ENCODE data around the gene CD84. TPM values are rescaled to one million over a fixed set of nuclear protein-coding genes. Genes with fewer than 3 reads are reported as not detected.

Gene CD84
- total RNA-seq, 2 experiments from 2014 or later: 18.1 to 20.1 TPM

- peaks cover 24% of the 10 kb centered on the region for H3K36me3 Mint-ChIP-seq (ENCODE audit: low read depth)
- no peaks in the 10 kb centered on the region for H3K27me3 Mint-ChIP-seq
- no peak for TF ChIP-seq CTCF (IDR thresholded peaks at IDR 0.05)
- ChIA-PET POLR2A (interaction anchor here (0.5 to 3.0 kb wide), 5 partner anchors 10 to 64 kb away, joined by 3 to 17 read pairs (median 3); partner anchors contain the start of gene SLAMF6), CTCF (interaction anchor here (1.2 to 14.7 kb wide), 8 partner anchors 13 to 113 kb away, joined by 3 to 191 read pairs (median 14); no protein-coding TSS in a partner anchor)
- H3K4me3 Mint-ChIP-seq: no peak overlapping the region
- H3K27ac Mint-ChIP-seq: peak overlapping the region; percentile 46
- intact Hi-C loops (cut with micrococcal nuclease): no loop called here
- DNase-seq: no peak
- H3K4me1 Mint-ChIP-seq (ENCODE audit: low read depth): peaks cover 67% of the 10 kb centered on the region
- H3K9me3 Mint-ChIP-seq: peaks cover 3% of the 10 kb centered on the region
- no peak for ATAC-seq
Measured at GRCh38 chr1:160542303-160542945, 36.9 kb downstream of the CD84 start.

- peaks cover 70% of the 10 kb centered on the region for H3K4me1 Mint-ChIP-seq (ENCODE audit: low read depth)
- intact Hi-C loops (cut with micrococcal nuclease): loop anchor here (2.0 kb wide), 1 partner anchor 19 kb away; no protein-coding TSS in a partner anchor
- peaks cover 21% of the 10 kb centered on the region for H3K36me3 Mint-ChIP-seq (ENCODE audit: low read depth)
- H3K4me3 Mint-ChIP-seq: no peak overlapping the region
- CTCF ChIA-PET: interaction anchor here (0.8 to 3.0 kb wide), 10 partner anchors 11 to 133 kb away, joined by 3 to 25 read pairs (median 6); no protein-coding TSS in a partner anchor
- POLR2A ChIA-PET: interaction anchor here (0.5 to 3.0 kb wide), 3 partner anchors 19 to 65 kb away, joined by 3 to 17 read pairs (median 3); partner anchors contain the start of gene SLAMF6
- H3K9me3 Mint-ChIP-seq: peaks cover 5% of the 10 kb centered on the region
- H3K27me3 Mint-ChIP-seq: no peaks in the 10 kb centered on the region
- peak overlapping the region; percentile 46 for H3K27ac Mint-ChIP-seq
- TF ChIP-seq CTCF (IDR thresholded peaks at IDR 0.05): no peak
- no peak for DNase-seq
- no peak for ATAC-seq
Measured at GRCh38 chr1:160541622-160542302, 37.5 kb downstream of the CD84 start.

GRCh38 chr1:160540859-160541233 is 38.5 kb downstream of the CD84 start:
- Mint-ChIP-seq H3K4me1 (ENCODE audit: low read depth) (peaks cover 69% of the 10 kb centered on the region), H3K9me3 (peaks cover 15% of the 10 kb centered on the region), H3K36me3 (ENCODE audit: low read depth) (peaks cover 22% of the 10 kb centered on the region), H3K27me3 (no peaks in the 10 kb centered on the region), H3K4me3 (peak overlapping the region; percentile 35), H3K27ac (peak overlapping the region; percentile 94)
- DNase-seq (no peak), ATAC-seq (no peak)
- ChIA-PET POLR2A (interaction anchor here (0.7 to 3.0 kb wide), 4 partner anchors 12 to 74 kb away, joined by 3 to 17 read pairs (median 4); partner anchors contain the start of gene SLAMF6), CTCF (interaction anchor here (0.8 to 3.0 kb wide), 15 partner anchors 10 to 134 kb away, joined by 3 to 25 read pairs (median 5); no protein-coding TSS in a partner anchor)
- intact Hi-C loops (cut with micrococcal nuclease): loop anchor here (2.0 kb wide), 1 partner anchor 20 kb away; no protein-coding TSS in a partner anchor
- no peak for TF ChIP-seq CTCF (IDR thresholded peaks at IDR 0.05)

- Mint-ChIP-seq H3K9me3 (peaks cover 19% of the 10 kb centered on the region), H3K36me3 (ENCODE audit: low read depth) (peaks cover 25% of the 10 kb centered on the region), H3K27me3 (no peaks in the 10 kb centered on the region), H3K4me1 (ENCODE audit: low read depth) (peaks cover 67% of the 10 kb centered on the region), H3K4me3 (peak overlapping the region; percentile 35), H3K27ac (peak overlapping the region; percentile 94)
- ATAC-seq (peak; percentile 88), DNase-seq (peak; percentile 60)
- CTCF ChIA-PET: interaction anchor here (1.0 to 3.0 kb wide), 13 partner anchors 10 to 112 kb away, joined by 3 to 25 read pairs (median 5); no protein-coding TSS in a partner anchor
- intact Hi-C loops (cut with micrococcal nuclease): loop anchor here (2.0 kb wide), 1 partner anchor 21 kb away; no protein-coding TSS in a partner anchor
- no peak for TF ChIP-seq CTCF (IDR thresholded peaks at IDR 0.05)
- POLR2A ChIA-PET: interaction anchor here (0.7 to 3.0 kb wide), 5 partner anchors 12 to 74 kb away, joined by 3 to 17 read pairs (median 4); partner anchors contain the start of gene SLAMF6
Measured at GRCh38 chr1:160539990-160540858, 39.1 kb downstream of the CD84 start.

All from activated CD8-positive, alpha-beta T cell treated with anti-CD3 and anti-CD28 coated beads for 36 hours (primary cell).